Endothelial cell of umbilical vein (primary cell): Measurements from ENCODE around the gene SYT11.

ENCODE experiments used
- CTCF ChIP-seq, 2 donors: IDR thresholded peaks; 1 replicate in 1 of 2; 2 replicates in 1 of 2; pipeline ENCODE4 v1.5.1; 2011; ENCODE audit warnings: low read length in 2 of 2, mild to moderate bottlenecking in 2 of 2, moderate library complexity in 2 of 2, control low read depth in 1 of 2, inconsistent platforms in 1 of 2, low read depth in 1 of 2; ENCODE audit not compliant: insufficient read depth in 1 of 2; ENCODE audit errors: extremely low read depth in 1 of 2
- EZH2 ChIP-seq: IDR thresholded peaks from 2 replicates; pipeline ENCODE4 v1.6.1; 2012; ENCODE audit warnings: borderline replicate concordance, low read depth, mild to moderate bottlenecking, moderate library complexity, low read length, inconsistent platforms; ENCODE audit not compliant: severe bottlenecking
- POLR2A ChIP-seq: IDR thresholded peaks from 2 replicates; pipeline ENCODE4 v1.6.1; 2012; ENCODE audit warnings: low read depth, mild to moderate bottlenecking, control low read depth, low read length
- POLR2AphosphoS5 ChIP-seq: IDR thresholded peaks from 2 replicates; pipeline ENCODE4 v1.6.1; 2012; ENCODE audit warnings: low read depth, mild to moderate bottlenecking, control low read depth, low read length, moderate library complexity; ENCODE audit not compliant: insufficient read depth
- TF ChIP-seq, protein P1 (sequence below): IDR thresholded peaks from 2 replicates; pipeline ENCODE4 v1.6.1; 2011; ENCODE audit not compliant: insufficient read depth, insufficient read length

DNA sequence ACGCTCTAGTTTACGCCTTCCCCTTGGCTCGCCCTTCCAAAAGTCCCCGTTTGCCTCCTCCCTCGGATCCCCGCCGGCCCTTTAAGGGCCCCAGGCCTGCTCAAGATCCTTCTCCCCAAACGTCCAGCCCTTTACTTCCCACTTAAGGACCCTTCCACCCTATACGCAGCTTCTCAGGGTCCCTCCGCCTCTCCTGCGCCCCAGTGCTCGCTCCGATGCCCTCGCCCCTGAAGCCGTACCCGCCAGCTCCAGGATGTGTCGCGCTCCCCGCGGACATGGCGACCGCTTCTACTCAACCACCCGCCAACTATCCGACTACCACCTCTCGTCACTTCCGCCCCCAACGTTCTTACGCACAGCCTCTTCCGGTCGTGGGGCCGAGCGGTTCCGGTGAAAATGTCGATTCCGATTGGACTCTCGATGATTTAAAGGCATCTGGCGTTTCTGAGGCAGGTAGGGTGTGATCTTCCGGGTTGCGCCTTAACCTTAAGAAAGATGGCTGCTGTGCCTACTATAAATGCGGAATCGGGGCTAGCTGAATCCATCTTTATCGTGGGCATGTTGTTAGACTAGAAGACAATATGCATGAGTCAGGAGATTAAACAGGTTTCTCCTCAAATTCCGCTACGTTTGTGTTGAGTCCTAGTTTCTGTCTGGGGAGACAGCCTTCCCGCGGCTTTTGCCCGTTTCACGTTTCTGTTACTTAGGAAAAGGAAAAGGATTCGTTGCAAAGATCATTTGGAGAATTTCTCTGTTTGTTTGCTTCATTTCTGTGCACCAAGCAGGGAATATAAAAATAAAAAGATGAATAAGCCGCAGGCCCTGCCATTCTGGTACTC lies 74.9 kb downstream of the SYT11 start, which contains the start of gene KHDC4:
- TF ChIP-seq EZH2 (no peak), CTCF (IDR thresholded peaks at IDR 0.05; ENCODE audit: extremely low read depth in 1 of 2, insufficient read depth in 1 of 2, low read depth in 1 of 2, low read length in 2 of 2) (peak in 1 of 2 donors; percentile 10), POLR2A (peak; percentile 85), POLR2AphosphoS5 (peak; percentile 89)
- TF ChIP-seq, protein P1, sequence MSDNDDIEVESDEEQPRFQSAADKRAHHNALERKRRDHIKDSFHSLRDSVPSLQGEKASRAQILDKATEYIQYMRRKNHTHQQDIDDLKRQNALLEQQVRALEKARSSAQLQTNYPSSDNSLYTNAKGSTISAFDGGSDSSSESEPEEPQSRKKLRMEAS = no peak
